Lung microvascular endothelial cell (primary cell): Measurements from ENCODE around the gene G6PC2. TPM values are rescaled to one million over a fixed set of nuclear protein-coding genes. Genes with fewer than 3 reads are reported as not detected.
"Not testable (repeated sequence)": the region's sequence is repeated elsewhere in the genome, so short reads cannot be mapped to it uniquely, and the experiment has no call there.

Experiments
- DNase-seq, 2 donors: peaks; one replicate each; pipeline versions ENCODE4 v3.0.0 to v3.0.0-alpha.2; 2010; ENCODE audit warnings: low read depth in 2 of 2
- total RNA-seq: library from RNA; depleted of rRNA; stranded (reverse); fragments of >200 nt; gene quantifications from 2 replicates; pipeline ENCODE4 v1.2.1, GENCODE V29; 2014

Gene G6PC2, protein sequence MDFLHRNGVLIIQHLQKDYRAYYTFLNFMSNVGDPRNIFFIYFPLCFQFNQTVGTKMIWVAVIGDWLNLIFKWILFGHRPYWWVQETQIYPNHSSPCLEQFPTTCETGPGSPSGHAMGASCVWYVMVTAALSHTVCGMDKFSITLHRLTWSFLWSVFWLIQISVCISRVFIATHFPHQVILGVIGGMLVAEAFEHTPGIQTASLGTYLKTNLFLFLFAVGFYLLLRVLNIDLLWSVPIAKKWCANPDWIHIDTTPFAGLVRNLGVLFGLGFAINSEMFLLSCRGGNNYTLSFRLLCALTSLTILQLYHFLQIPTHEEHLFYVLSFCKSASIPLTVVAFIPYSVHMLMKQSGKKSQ
- not detected in 2 replicates for total RNA-seq

DNA sequence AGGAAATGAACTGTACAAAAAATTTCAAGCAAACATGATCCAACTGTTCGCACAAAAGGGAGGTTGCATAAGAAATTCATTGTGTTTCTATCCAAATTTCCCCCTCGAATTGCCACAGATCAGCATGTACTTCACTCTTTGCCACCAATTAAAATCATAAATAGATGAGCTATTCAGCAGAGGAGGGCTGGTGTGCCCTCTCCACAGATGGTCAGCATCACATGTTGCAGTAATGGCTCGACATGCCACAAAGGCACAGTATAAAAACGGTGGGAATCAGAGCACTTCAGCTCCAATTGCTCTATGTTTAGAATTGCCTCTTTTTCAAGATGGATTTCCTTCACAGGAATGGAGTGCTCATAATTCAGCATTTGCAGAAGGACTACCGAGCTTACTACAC is at the start of gene G6PC2:
G6PC2 (plus strand) TSS at position 289 of the 400 bp plus-strand sequence; CDS start at position 330, 41 bp downstream.
- DNase-seq, result no peak

GRCh38 chr2:168851674-168852320 is 49.3 kb upstream of the G6PC2 start:
- peak; percentile 16 to 92 for DNase-seq

DNA sequence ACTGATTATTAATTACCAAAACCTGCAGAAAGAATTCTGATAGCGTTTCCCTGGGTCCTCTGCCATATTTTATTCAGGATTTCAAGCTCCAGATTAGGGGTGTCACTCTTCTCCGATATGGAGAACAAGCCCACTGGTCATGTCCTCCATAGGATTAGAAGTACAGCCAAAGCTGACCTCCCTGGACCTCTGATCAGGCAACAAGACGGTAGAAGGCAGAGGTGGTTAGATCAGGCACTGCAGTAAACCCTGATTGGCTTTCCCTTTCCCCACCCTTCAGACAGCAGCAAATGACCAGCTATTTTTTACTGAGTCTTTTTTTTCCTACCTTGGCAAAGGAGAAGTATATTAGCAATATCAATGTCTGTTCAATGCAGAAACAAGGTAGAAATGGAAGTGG is 48.6 kb upstream of the G6PC2 start:
- DNase-seq, result no peak

GRCh38 chr2:168853471-168853870 is 47.6 kb upstream of the G6PC2 start:
- no peak for DNase-seq

- no peak for DNase-seq
Observed at GRCh38 chr2:168854651-168855050, 46.4 kb upstream of the G6PC2 start.

- no peak for DNase-seq
Observed at GRCh38 chr2:168855601-168856000, 45.5 kb upstream of the G6PC2 start.

GRCh38 chr2:168858146-168858545 is 42.9 kb upstream of the G6PC2 start:
- DNase-seq, result no peak

- not testable (repeated sequence) for DNase-seq
Observed at GRCh38 chr2:168867164-168867563, 33.9 kb upstream of the G6PC2 start.

DNA sequence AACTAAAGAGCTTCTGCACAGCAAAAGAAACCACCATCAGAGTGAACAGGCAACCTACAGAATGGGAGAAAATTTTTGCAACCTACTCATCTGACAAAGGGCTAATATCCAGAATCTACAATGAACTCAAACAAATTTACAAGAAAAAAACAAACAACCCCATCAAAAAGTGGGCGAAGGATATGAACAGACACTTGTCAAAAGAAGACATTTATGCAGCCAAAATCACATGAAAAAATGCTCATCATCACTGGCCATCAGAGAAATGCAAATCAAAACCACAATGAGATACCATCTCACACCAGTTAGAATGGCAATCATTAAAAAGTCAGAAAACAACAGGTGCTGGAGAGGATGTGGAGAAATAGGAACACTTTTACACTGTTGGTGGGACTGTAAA is 30.7 kb upstream of the G6PC2 start:
- DNase-seq, result not testable (repeated sequence)

DNA sequence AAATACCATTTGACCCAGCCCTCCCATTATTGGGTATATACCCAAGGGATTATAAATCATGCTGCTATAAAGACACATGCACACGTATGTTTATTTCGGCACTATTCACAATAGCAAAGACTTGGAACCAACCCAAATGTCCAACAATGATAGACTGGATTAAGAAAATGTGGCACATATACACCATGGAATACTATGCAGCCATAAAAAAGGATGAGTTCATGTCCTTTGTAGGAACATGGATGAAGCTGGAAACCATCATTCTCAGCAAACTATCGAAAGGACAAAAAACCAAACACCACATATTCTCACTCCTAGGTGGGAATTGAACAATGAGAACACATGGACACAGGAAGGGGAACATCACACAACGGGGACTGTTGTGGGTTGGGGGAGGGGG is 30.3 kb upstream of the G6PC2 start:
- not testable (repeated sequence) for DNase-seq

- DNase-seq, result peak in 1 of 2 donors; percentile 9
Observed at GRCh38 chr2:168874368-168875054, 26.6 kb upstream of the G6PC2 start.

GRCh38 chr2:168882163-168882562 is 18.9 kb upstream of the G6PC2 start:
- not testable (repeated sequence) for DNase-seq

DNA sequence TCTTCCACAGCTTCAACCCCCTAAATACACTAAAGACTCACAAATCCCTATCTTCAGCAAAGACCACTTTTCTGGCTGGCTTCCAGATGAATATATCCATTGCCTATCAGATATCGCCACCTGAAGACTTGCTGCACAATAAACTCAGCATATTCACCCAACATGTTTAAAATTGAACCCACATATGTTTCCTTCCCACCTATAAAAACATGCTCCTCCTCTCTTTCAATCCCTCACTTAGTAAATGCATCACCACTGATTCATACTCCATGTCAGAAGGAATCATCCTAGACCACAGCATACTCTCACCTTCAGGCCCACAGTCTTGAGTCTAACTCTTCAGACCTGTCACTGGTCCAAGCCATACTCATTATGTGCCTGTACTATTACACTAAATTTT is 16.1 kb upstream of the G6PC2 start:
- peak in 1 of 2 donors; percentile 5 for DNase-seq

GRCh38 chr2:168889635-168890005 is 11.5 kb upstream of the G6PC2 start:
- DNase-seq, result no peak

DNA sequence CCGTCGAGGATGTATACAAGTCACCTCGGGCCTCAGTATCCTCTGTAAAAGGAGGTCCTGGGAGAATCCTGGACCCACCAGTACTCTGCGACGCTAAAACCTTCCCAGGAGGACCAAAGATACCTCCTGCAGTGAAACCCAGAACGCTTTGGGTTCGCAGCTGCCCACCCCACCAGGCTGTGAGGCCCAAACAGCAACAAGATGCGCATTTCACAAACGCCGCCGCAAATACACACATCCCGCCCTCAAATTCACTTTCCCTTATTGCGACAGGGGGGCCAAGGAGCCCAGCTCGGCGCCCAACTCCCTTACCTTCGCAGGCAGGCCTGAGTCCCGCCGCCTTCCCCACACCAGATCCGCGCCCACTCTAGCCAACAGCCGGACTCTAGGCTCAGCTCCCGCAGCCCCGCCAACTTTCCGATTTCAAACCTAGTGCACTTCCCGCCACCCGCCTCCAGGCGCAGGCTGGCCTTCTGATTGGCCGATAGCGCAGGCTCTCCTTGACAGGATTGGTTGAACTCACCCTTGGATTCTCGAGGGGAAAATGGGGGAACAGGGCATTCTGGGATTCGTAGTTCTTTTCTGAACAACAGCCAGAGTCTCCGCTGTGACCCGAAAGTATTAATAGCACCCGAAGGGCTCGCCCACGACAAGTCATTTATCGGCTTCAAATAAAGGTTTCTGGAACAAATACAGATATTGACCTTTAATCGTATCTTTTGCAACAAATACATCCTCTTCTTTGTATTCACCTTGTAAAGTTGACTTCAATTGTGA is 10.9 kb upstream of the G6PC2 start, which contains the start of gene SPC25:
SPC25 (minus strand) TSS at position 425 of the 777 bp plus-strand sequence. CDS start 911 bp downstream, outside the sequence.
- peak; percentile 88 to 91 for DNase-seq

GRCh38 chr2:168892327-168892726 is 8.8 kb upstream of the G6PC2 start:
- DNase-seq, result no peak

GRCh38 chr2:168894101-168894500 is 7.0 kb upstream of the G6PC2 start:
- no peak for DNase-seq

- no peak for DNase-seq
Observed at GRCh38 chr2:168894720-168895119, 6.4 kb upstream of the G6PC2 start.

GRCh38 chr2:168895771-168896170 is 5.3 kb upstream of the G6PC2 start:
- peak in 1 of 2 donors; percentile 5 for DNase-seq

DNA sequence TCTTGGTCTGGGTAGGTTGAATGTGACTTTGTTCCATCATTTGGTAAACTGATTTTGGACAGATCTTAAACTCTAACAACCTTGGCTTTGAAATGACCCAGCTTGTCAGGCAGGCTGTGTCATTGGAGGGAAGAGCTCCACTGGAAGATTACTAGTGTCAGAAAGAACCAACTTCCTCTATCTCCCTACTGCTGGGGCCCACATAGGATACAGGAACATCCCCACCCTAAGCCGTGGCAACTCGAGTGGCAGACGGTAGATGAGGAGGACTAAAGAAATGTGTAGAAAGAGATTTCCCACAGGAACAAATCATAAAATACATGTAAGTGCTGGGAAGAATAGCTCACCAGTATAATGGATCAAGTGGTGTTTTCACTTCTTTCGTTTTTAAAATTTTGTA is 4.3 kb upstream of the G6PC2 start:
- DNase-seq, result no peak

DNA sequence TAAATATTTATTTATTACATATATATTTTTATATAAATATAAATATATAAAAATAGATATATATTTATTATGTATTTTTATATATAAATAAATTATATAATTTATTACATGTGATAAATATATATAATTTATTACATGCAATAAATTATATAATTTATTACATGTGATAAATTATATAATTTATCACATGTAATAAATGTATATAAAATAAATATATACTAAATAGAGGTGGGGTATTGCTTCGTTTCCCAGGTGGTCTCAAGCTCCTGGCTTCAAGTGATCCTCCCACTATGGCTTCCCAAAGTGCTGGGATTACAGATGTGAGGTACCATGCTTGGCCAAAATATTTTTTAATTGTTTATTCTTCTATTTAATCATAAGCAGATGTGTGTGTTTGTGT is 3.6 kb upstream of the G6PC2 start:
- DNase-seq, result no peak

DNA sequence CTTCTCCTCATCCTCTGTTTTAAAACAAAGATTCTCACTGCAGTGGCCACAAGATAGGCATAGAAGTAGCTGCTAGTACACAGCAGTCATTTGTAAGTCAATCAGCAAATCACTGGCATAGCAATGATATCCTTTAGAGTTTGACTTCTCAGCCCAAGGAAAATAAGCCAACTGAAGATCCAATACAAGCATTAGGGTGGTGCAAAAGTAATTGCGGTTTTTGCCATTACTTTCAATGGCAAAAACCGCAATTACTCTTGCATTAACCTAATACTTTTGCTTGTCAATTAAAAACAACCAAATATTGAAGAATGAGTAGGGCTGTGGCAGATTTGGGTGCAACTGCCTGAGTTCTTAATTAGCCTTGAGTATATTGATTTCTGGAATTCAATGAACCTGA is 2.8 kb downstream of the G6PC2 start:
- DNase-seq, result no peak
